SK-N-SH treated with all-trans-retinoic acid at 6 μM for 48 hours (cell line): Measurements from ENCODE around the gene FANCL.
"Not testable (repeated sequence)": the region's sequence is repeated elsewhere in the genome, so short reads cannot be mapped to it uniquely, and the experiment has no call there.

Experiments
- ATAC-seq: fragments of 200-7000 bp; cut with Tn5 transposase; 3 replicates; pipeline ENCODE4 v1.9.1; 2020; ENCODE audit warnings: mild to moderate bottlenecking, moderate library complexity
- ARNTL ChIP-seq: fragments of 450-650 bp; formaldehyde crosslinking; IDR thresholded peaks from 2 replicates; pipeline ENCODE4 v1.5.0; 2020; ENCODE audit warnings: low read depth, mild to moderate bottlenecking, moderate library complexity, borderline replicate concordance
- BACH2 ChIP-seq: fragments of 250-450 bp; sonication (Bioruptor Pico); IDR thresholded peaks from 2 replicates; pipeline ENCODE4 v1.9.0; 2021; ENCODE audit warnings: mild to moderate bottlenecking, borderline replicate concordance
- CREB5 ChIP-seq: fragments of 250-450 bp; sonication (Bioruptor Pico); IDR thresholded peaks from 2 replicates; pipeline ENCODE4 v1.5.1; 2020; ENCODE audit warnings: low read depth, mild to moderate bottlenecking, moderate library complexity
- CSDC2 ChIP-seq: fragments of 250-450 bp; sonication (Bioruptor Pico); IDR thresholded peaks from 2 replicates; pipeline ENCODE4 v1.5.0; 2020; ENCODE audit warnings: mild to moderate bottlenecking, moderate library complexity
- CSRNP3 ChIP-seq: fragments of 250-450 bp; sonication (Bioruptor Pico); IDR thresholded peaks from 2 replicates; pipeline ENCODE4 v1.5.1; 2021; ENCODE audit warnings: mild to moderate bottlenecking, moderate library complexity
- ISL1 ChIP-seq: fragments of 250-450 bp; sonication (Bioruptor Pico); IDR thresholded peaks from 2 replicates; pipeline ENCODE4 v2.1.2; 2022; ENCODE audit warnings: mild to moderate bottlenecking, moderate library complexity
- OSR1 ChIP-seq: fragments of 250-450 bp; sonication (Bioruptor Pico); IDR thresholded peaks from 2 replicates; pipeline ENCODE4 v1.8.0; 2022; ENCODE audit warnings: moderate library complexity, mild to moderate bottlenecking, inconsistent platforms
- PATZ1 ChIP-seq: fragments of 250-450 bp; sonication (Bioruptor Pico); IDR thresholded peaks from 2 replicates; pipeline ENCODE4 v1.8.0; 2020; ENCODE audit warnings: mild to moderate bottlenecking, moderate library complexity, borderline replicate concordance
- POU6F1 ChIP-seq: fragments of 250-450 bp; sonication (Bioruptor Pico); IDR thresholded peaks from 2 replicates; pipeline ENCODE4 v1.8.0; 2021; ENCODE audit warnings: low read depth, mild to moderate bottlenecking, moderate library complexity, borderline replicate concordance
- PPARA ChIP-seq: fragments of 250-450 bp; sonication (Bioruptor Pico); IDR thresholded peaks from 2 replicates; pipeline ENCODE4 v1.5.0; 2020; ENCODE audit warnings: mild to moderate bottlenecking, borderline replicate concordance
- RARB ChIP-seq: fragments of 250-450 bp; sonication (Bioruptor Pico); IDR thresholded peaks from 2 replicates; pipeline ENCODE4 v1.8.0; 2021; ENCODE audit warnings: mild to moderate bottlenecking, moderate library complexity
- SNAI2 ChIP-seq: fragments of 250-450 bp; sonication (Bioruptor Pico); IDR thresholded peaks from 2 replicates; pipeline ENCODE4 v1.5.0; 2020; ENCODE audit warnings: mild to moderate bottlenecking, moderate library complexity
- TCF4 ChIP-seq: fragments of 250-450 bp; sonication (Bioruptor Pico); IDR thresholded peaks from 2 replicates; pipeline ENCODE4 v1.8.0; 2021; ENCODE audit warnings: mild to moderate bottlenecking, moderate library complexity, borderline replicate concordance
- TOX ChIP-seq: fragments of 250-450 bp; sonication (Bioruptor Pico); IDR thresholded peaks from 2 replicates; pipeline ENCODE4 v1.8.0; 2021; ENCODE audit warnings: mild to moderate bottlenecking, moderate library complexity, borderline replicate concordance
- TSHZ2 ChIP-seq: fragments of 250-450 bp; sonication (Bioruptor Pico); IDR thresholded peaks from 2 replicates; pipeline ENCODE4 v1.5.0; 2020; ENCODE audit warnings: mild to moderate bottlenecking, moderate library complexity
- ZFP30 ChIP-seq: fragments of 450-650 bp; formaldehyde crosslinking; IDR thresholded peaks from 2 replicates; pipeline ENCODE4 v1.5.0; 2022; ENCODE audit warnings: mild to moderate bottlenecking, moderate library complexity
- ZNF565 ChIP-seq: fragments of 450-650 bp; formaldehyde crosslinking; conservative IDR thresholded peaks from 2 replicates; pipeline ENCODE4 v1.5.0; 2020; ENCODE audit warnings: low read depth, mild to moderate bottlenecking, moderate library complexity
- ZNF8 ChIP-seq: fragments of 450-650 bp; formaldehyde crosslinking; IDR thresholded peaks from 2 replicates; pipeline ENCODE4 v1.5.0; 2020; ENCODE audit warnings: mild to moderate bottlenecking, moderate library complexity

The FANCL gene

GRCh38 chr2:58155160-58155778 lies 85.9 kb downstream of the FANCL start:
- TF ChIP-seq ISL1 (CRISPR knock-in tag) (no peak), CSRNP3 (CRISPR knock-in tag) (no peak), TSHZ2 (CRISPR knock-in tag) (no peak), PATZ1 (CRISPR knock-in tag) (no peak), POU6F1 (no peak), ZNF8 (no peak), SNAI2 (CRISPR knock-in tag) (no peak), BACH2 (CRISPR knock-in tag) (no peak), TCF4 (CRISPR knock-in tag) (no peak), RARB (CRISPR knock-in tag) (no peak), CREB5 (CRISPR knock-in tag) (no peak), CSDC2 (CRISPR knock-in tag) (no peak), ZFP30 (CRISPR knock-in tag) (no peak), OSR1 (CRISPR knock-in tag) (no peak), PPARA (no peak), ARNTL (CRISPR knock-in tag) (no peak)
- TF ChIP-seq, all 23 proteins: peak for 0
- peak; percentile 36; the same call in 1 of the 3 replicates for ATAC-seq

- peak; percentile 66 for ATAC-seq
- TF ChIP-seq CREB5 (CRISPR knock-in tag): no peak
- peak; percentile 64 for TF ChIP-seq ISL1 (CRISPR knock-in tag)
- TF ChIP-seq ZNF565 (CRISPR knock-in tag): no peak
- peak; percentile 24; the same call in 1 of the 2 replicates for TF ChIP-seq TOX (CRISPR knock-in tag)
These were observed 94.4 kb downstream of the FANCL start for GRCh38 chr2:58146707-58147106.

- not testable (repeated sequence) for ATAC-seq
These were observed 95.4 kb downstream of the FANCL start for GRCh38 chr2:58145769-58146168.
